ENCODE measurements around the gene OPA3.

DNA sequence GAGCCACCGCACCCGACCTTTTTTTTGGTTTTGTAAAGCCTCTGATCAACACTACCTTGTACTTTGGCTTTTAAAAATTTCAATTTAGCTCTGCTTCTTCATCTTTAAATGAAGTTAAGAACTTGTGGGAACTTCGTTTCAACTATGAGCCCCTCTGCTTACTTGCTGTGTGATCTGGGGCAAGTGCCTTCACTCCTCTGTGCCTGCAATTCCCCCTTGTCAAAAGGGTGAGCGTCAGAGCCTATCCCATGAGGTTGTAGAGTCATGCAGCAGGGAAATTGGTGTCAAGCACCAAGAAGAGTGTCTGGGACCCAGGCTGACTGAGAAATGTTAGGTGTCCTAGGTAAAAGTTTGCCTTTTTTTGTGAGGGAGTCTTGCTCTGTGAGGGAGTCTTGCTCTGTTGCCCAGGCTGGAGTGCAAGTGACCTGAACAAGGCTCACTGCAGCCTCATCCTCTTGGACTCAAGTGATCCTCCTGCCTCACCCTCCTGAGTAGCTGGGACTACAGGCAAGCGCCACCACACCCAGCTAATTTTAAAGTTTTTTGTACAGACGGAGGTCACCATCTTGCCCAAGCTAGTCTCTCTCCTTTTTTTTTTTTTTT is 71.6 kb downstream of the OPA3 start:
- TF ChIP-seq, protein P1, sequence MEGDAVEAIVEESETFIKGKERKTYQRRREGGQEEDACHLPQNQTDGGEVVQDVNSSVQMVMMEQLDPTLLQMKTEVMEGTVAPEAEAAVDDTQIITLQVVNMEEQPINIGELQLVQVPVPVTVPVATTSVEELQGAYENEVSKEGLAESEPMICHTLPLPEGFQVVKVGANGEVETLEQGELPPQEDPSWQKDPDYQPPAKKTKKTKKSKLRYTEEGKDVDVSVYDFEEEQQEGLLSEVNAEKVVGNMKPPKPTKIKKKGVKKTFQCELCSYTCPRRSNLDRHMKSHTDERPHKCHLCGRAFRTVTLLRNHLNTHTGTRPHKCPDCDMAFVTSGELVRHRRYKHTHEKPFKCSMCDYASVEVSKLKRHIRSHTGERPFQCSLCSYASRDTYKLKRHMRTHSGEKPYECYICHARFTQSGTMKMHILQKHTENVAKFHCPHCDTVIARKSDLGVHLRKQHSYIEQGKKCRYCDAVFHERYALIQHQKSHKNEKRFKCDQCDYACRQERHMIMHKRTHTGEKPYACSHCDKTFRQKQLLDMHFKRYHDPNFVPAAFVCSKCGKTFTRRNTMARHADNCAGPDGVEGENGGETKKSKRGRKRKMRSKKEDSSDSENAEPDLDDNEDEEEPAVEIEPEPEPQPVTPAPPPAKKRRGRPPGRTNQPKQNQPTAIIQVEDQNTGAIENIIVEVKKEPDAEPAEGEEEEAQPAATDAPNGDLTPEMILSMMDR (IDR thresholded peaks at IDR 0.05) = no peak
- no peak for TF ChIP-seq POLR2A (IDR thresholded peaks at IDR 0.05)
- no peak for TF ChIP-seq POLR2AphosphoS5 (IDR thresholded peaks at IDR 0.05)
- TF ChIP-seq EP300 (IDR thresholded peaks at IDR 0.05) = no peak
